GM12872 (cell line): ENCODE measurements around the gene MED13L.

Experiments
- CTCF ChIP-seq: IDR thresholded peaks from 3 replicates; pipeline ENCODE4 v1.5.1; 2011; ENCODE audit warnings: low read depth, mild to moderate bottlenecking, low read length, moderate library complexity; ENCODE audit not compliant: insufficient read depth

Gene MED13L

GRCh38 chr12:116183741-116184141 is 93.8 kb downstream of the MED13L start:
- no peak for TF ChIP-seq CTCF

- no peak for TF ChIP-seq CTCF
Measured at GRCh38 chr12:116182359-116183063, 95.0 kb downstream of the MED13L start.

- no peak for TF ChIP-seq CTCF
Measured at GRCh38 chr12:116180448-116180847, 97.0 kb downstream of the MED13L start.

GRCh38 chr12:116179384-116179783 is 98.1 kb downstream of the MED13L start:
- no peak for TF ChIP-seq CTCF

- no peak for TF ChIP-seq CTCF
Measured at GRCh38 chr12:116177017-116177416, 100.5 kb downstream of the MED13L start.

- no peak for TF ChIP-seq CTCF
Measured at GRCh38 chr12:116174904-116175303, 102.6 kb downstream of the MED13L start.

GRCh38 chr12:116174006-116174405 is 103.5 kb downstream of the MED13L start:
- TF ChIP-seq CTCF: no peak
